Smooth muscle cell (in vitro differentiated cells): ENCODE data around the gene RASSF7. TPM values are rescaled to one million over a fixed set of nuclear protein-coding genes. Genes with fewer than 3 reads are reported as not detected.

Experiments used
- DNase-seq: peaks from one replicate; lab custom pipeline; 2025; ENCODE audit not compliant: unreplicated experiment; lab: John Stamatoyannopoulos, UW
- H2AFZ ChIP-seq: fragments of 200-600 bp; sonication (generic); 2 replicates; pipeline ENCODE4 v1.6.0; 2016; ENCODE audit warnings: antibody characterized with exemption, low read depth, mild to moderate bottlenecking
- H3F3A ChIP-seq: fragments of 200-600 bp; sonication (generic); 2 replicates; pipeline ENCODE4 v1.6.0; 2017; ENCODE audit warnings: antibody characterized with exemption, low read depth
- H3K27ac ChIP-seq: fragments of 200-600 bp; sonication (generic); 2 replicates; pipeline ENCODE4 v1.5.1; 2016; ENCODE audit warnings: low read depth, mild to moderate bottlenecking
- H3K27me3 ChIP-seq: fragments of 200-600 bp; sonication (generic); 2 replicates; pipeline ENCODE4 v1.6.1; 2016; ENCODE audit warnings: low read depth, mild to moderate bottlenecking
- H3K36me3 ChIP-seq: fragments of 200-600 bp; sonication (generic); 2 replicates; pipeline ENCODE4 v1.5.1; 2016; ENCODE audit warnings: low read depth
- H3K4me1 ChIP-seq: fragments of 200-600 bp; sonication (generic); 2 replicates; pipeline ENCODE4 v1.5.1; 2016; ENCODE audit warnings: low read depth
- H3K4me2 ChIP-seq: fragments of 200-600 bp; sonication (generic); 2 replicates; pipeline ENCODE4 v1.6.0; 2016; ENCODE audit warnings: mild to moderate bottlenecking
- H3K4me3 ChIP-seq: fragments of 200-600 bp; sonication (generic); 2 replicates; pipeline ENCODE4 v1.5.1; 2016; ENCODE audit warnings: mild to moderate bottlenecking
- H3K79me2 ChIP-seq: fragments of 200-600 bp; sonication (generic); 2 replicates; pipeline ENCODE4 v1.6.0; 2016; ENCODE audit warnings: low read depth, mild to moderate bottlenecking
- H3K9ac ChIP-seq: fragments of 200-600 bp; sonication (generic); 2 replicates; pipeline ENCODE4 v1.6.0; 2016; ENCODE audit warnings: low read depth
- H3K9me3 ChIP-seq: fragments of 200-600 bp; sonication (generic); replicated peaks from 2 replicates; pipeline ENCODE4 v1.5.1; 2016; ENCODE audit warnings: low read depth
- H4K20me1 ChIP-seq: fragments of 200-600 bp; sonication (generic); 2 replicates; pipeline ENCODE4 v1.6.0; 2016; ENCODE audit warnings: low read depth
- CTCF ChIP-seq: fragments of 200-600 bp; sonication (generic); IDR thresholded peaks from 2 replicates; pipeline ENCODE4 v1.5.1; 2017; ENCODE audit warnings: borderline replicate concordance, mild to moderate bottlenecking, antibody characterized with exemption; ENCODE audit not compliant: insufficient read depth, poor library complexity, severe bottlenecking
- WGBS: methylation state at CpG from one replicate; pipeline ENCODE4 v1.1.7; 2016; ENCODE audit warnings: low lambda C conversion rate; 5-methylcytosine and 5-hydroxymethylcytosine counted together
- polyA plus RNA-seq: library from polyadenylated mRNA; unstranded; fragments of >200 nt; fragmentation: Nextera tagmentation; extraction: Ambion mirVana; gene quantifications from 2 replicates; pipeline ENCODE4 v1.2.1, GENCODE V29; 2016
- total RNA-seq: library from RNA; depleted of rRNA; stranded (reverse); fragments of >200 nt; gene quantifications from 2 replicates; pipeline ENCODE4 v1.2.3, GENCODE V29; 2014

Gene RASSF7
- total and polyA plus RNA-seq, 2 experiments from 2014 or later = 18.6 to 20.4 TPM

- Histone ChIP-seq H4K20me1 (peaks cover 85% of the 10 kb centered on the region), H2AFZ (no peak overlapping the region), H3K27me3 (no peaks in the 10 kb centered on the region), H3K9ac (no peak overlapping the region), H3K4me1 (no peaks in the 10 kb centered on the region), H3K4me3 (no peak overlapping the region), H3K27ac (no peak overlapping the region), H3K4me2 (no peak overlapping the region), H3K36me3 (peaks cover 6% of the 10 kb centered on the region), H3K79me2 (peaks cover 48% of the 10 kb centered on the region), H3F3A (no peaks in the 10 kb centered on the region), H3K9me3 (no peaks in the 10 kb centered on the region)
- TF ChIP-seq CTCF = no peak
- WGBS = 99% methylated on average over 22 of the region's 22 CpGs
- DNase-seq = no peak
Observed at GRCh38 chr11:592501-592900, 31.7 kb downstream of the RASSF7 start.

- no peak overlapping the region for H3K27ac ChIP-seq
- H3K9ac ChIP-seq = no peak overlapping the region
- H3K36me3 ChIP-seq = peaks cover 6% of the 10 kb centered on the region
- H3K4me2 ChIP-seq = no peak overlapping the region
- H3K9me3 ChIP-seq = no peaks in the 10 kb centered on the region
- H3K4me3 ChIP-seq = no peak overlapping the region
- no peaks in the 10 kb centered on the region for H3F3A ChIP-seq
- H3K4me1 ChIP-seq = no peaks in the 10 kb centered on the region
- no peaks in the 10 kb centered on the region for H3K27me3 ChIP-seq
- no peak overlapping the region for H2AFZ ChIP-seq
- H4K20me1 ChIP-seq = peaks cover 85% of the 10 kb centered on the region
- TF ChIP-seq CTCF = no peak
- 98% methylated on average over 10 of the region's 10 CpGs for WGBS
- peaks cover 48% of the 10 kb centered on the region for H3K79me2 ChIP-seq
- no peak for DNase-seq
Observed at GRCh38 chr11:592918-593317, 32.1 kb downstream of the RASSF7 start.

GRCh38 chr11:593347-593746, 32.6 kb downstream of the RASSF7 start:
- peaks cover 48% of the 10 kb centered on the region for H3K79me2 ChIP-seq

More at GRCh38 chr11:593347-593746, 32.6 kb downstream of the RASSF7 start:
- Histone ChIP-seq H3K9ac (no peak overlapping the region), H3K27ac (no peak overlapping the region), H2AFZ (no peak overlapping the region), H3K4me1 (no peaks in the 10 kb centered on the region), H3K36me3 (peaks cover 6% of the 10 kb centered on the region), H3K4me3 (no peak overlapping the region), H3K9me3 (no peaks in the 10 kb centered on the region), H3K27me3 (no peaks in the 10 kb centered on the region), H3F3A (no peaks in the 10 kb centered on the region), H4K20me1 (peaks cover 85% of the 10 kb centered on the region), H3K4me2 (no peak overlapping the region)
- no peak for TF ChIP-seq CTCF
- 98% methylated on average over 21 of the region's 21 CpGs for WGBS
- no peak for DNase-seq
